HL-60 (cell line): ENCODE measurements around the gene ZFHX2.

ENCODE experiments used
- DNase-seq, 2 experiments: peaks; one replicate each; pipeline ENCODE4 v3.0.0-alpha.2; 2010 to 2020; ENCODE audit warnings: low read depth in 1 of 2, low spot score in 1 of 2
- H3K27ac ChIP-seq: fragments of 250-450 bp; sonication (Bioruptor Pico); replicated peaks from 2 replicates; pipeline ENCODE4 v1.5.1; 2020; ENCODE audit warnings: mild to moderate bottlenecking, moderate library complexity
- H3K27me3 ChIP-seq: fragments of 250-450 bp; sonication (Bioruptor Pico); 2 replicates; pipeline ENCODE4 v1.5.1; 2021; ENCODE audit warnings: mild to moderate bottlenecking, moderate library complexity; ENCODE audit not compliant: insufficient read depth, poor library complexity, severe bottlenecking
- H3K4me3 ChIP-seq: replicated peaks from 2 replicates; pipeline ENCODE4 v1.5.1; 2011; ENCODE audit warnings: mild to moderate bottlenecking, control low read depth, low read length; ENCODE audit not compliant: insufficient read depth
- GABPA ChIP-seq: IDR thresholded peaks from 2 replicates; pipeline ENCODE4 v1.6.1; 2012; ENCODE audit warnings: low read depth
- POLR2AphosphoS5 ChIP-seq: IDR thresholded peaks from 2 replicates; pipeline ENCODE4 v1.6.1; 2012; ENCODE audit warnings: low read depth
- SPI1 ChIP-seq: IDR thresholded peaks from 2 replicates; pipeline ENCODE4 v1.6.1; 2012; ENCODE audit warnings: low read depth, mild to moderate bottlenecking, borderline replicate concordance
- TF ChIP-seq, protein P1 (sequence below): IDR thresholded peaks from 2 replicates; pipeline ENCODE4 v1.6.1; 2012; ENCODE audit warnings: low read depth; ENCODE audit not compliant: insufficient replicate concordance
- TF ChIP-seq, protein P2 (sequence below): IDR thresholded peaks from one replicate; pipeline ENCODE4 v1.5.1; 2011; ENCODE audit warnings: low read length, control low read depth, inconsistent platforms; ENCODE audit not compliant: insufficient read depth

ZFHX2 gene

DNA sequence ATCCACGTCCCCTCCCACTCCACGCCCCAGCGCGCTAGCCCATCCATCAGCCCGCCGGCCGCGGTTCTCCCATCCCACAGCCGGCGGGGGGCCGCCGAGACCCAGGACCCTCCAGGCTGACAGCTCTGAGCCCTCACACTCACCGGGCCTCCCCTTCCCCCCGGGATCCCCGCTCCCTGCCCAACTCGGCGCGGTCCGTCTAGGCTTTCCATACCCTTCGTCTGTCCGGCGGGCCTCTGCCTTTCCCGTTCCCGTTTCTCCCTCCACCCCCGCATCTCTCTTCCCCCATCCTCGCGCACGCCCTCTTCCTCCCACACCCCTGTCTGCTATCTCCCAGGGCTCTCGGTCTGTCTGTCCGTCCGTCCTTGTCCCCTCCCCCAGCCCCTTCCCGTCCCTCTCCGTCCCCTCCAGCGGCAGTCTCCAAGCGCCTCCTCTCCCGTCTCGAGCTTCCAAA is 726 bp downstream of the ZFHX2 start:
- DNase-seq = no peak
- peak overlapping the region; percentile 47; the same call in 1 of the 2 replicates for H3K27ac ChIP-seq
- H3K4me3 ChIP-seq = peak overlapping the region; percentile 74
- TF ChIP-seq, protein P1, sequence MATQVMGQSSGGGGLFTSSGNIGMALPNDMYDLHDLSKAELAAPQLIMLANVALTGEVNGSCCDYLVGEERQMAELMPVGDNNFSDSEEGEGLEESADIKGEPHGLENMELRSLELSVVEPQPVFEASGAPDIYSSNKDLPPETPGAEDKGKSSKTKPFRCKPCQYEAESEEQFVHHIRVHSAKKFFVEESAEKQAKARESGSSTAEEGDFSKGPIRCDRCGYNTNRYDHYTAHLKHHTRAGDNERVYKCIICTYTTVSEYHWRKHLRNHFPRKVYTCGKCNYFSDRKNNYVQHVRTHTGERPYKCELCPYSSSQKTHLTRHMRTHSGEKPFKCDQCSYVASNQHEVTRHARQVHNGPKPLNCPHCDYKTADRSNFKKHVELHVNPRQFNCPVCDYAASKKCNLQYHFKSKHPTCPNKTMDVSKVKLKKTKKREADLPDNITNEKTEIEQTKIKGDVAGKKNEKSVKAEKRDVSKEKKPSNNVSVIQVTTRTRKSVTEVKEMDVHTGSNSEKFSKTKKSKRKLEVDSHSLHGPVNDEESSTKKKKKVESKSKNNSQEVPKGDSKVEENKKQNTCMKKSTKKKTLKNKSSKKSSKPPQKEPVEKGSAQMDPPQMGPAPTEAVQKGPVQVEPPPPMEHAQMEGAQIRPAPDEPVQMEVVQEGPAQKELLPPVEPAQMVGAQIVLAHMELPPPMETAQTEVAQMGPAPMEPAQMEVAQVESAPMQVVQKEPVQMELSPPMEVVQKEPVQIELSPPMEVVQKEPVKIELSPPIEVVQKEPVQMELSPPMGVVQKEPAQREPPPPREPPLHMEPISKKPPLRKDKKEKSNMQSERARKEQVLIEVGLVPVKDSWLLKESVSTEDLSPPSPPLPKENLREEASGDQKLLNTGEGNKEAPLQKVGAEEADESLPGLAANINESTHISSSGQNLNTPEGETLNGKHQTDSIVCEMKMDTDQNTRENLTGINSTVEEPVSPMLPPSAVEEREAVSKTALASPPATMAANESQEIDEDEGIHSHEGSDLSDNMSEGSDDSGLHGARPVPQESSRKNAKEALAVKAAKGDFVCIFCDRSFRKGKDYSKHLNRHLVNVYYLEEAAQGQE = no peak
- TF ChIP-seq GABPA (no peak), POLR2AphosphoS5 (no peak), SPI1 (no peak)
- TF ChIP-seq, protein P2, sequence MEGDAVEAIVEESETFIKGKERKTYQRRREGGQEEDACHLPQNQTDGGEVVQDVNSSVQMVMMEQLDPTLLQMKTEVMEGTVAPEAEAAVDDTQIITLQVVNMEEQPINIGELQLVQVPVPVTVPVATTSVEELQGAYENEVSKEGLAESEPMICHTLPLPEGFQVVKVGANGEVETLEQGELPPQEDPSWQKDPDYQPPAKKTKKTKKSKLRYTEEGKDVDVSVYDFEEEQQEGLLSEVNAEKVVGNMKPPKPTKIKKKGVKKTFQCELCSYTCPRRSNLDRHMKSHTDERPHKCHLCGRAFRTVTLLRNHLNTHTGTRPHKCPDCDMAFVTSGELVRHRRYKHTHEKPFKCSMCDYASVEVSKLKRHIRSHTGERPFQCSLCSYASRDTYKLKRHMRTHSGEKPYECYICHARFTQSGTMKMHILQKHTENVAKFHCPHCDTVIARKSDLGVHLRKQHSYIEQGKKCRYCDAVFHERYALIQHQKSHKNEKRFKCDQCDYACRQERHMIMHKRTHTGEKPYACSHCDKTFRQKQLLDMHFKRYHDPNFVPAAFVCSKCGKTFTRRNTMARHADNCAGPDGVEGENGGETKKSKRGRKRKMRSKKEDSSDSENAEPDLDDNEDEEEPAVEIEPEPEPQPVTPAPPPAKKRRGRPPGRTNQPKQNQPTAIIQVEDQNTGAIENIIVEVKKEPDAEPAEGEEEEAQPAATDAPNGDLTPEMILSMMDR = no peak
- no peaks in the 10 kb centered on the region for H3K27me3 ChIP-seq

DNA sequence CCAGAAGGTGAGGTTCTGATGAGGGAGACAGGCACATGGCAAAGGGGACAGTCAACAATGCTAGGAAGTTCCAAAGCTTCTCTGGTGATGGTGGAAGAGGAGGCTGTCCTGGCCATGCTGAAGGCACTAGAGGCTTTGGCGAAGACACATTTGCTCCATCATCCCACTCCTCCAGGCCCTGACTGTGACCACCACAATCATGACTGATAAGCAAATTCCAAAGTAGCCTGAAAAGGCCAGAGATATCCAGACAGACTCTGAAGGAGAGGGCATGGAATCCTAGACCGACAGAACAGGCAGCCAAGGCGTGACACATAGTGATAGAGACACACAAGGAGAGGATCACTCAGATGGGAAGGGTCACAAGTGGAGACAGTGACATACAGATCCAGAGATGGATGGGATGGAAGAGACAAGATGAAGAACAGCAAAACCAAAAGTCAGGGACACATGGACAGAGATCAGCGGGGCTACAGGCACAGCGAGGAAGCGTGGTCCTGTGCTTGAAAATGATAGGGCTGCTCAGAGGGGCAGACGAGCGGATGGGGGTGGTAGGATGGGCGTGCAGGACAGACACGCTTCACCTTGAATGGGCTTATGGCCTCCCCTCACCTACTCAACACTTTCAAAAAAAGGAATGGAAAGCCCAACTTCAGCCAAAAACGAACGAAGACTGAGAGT is 1.3 kb downstream of the ZFHX2 start:
- Histone ChIP-seq H3K4me3 (peak overlapping the region; percentile 74), H3K27me3 (no peaks in the 10 kb centered on the region), H3K27ac (no peak overlapping the region)
- TF ChIP-seq, protein P2 = no peak
- no peak for TF ChIP-seq GABPA
- TF ChIP-seq SPI1 = no peak
- no peak for TF ChIP-seq POLR2AphosphoS5
- TF ChIP-seq, protein P1 = no peak
- DNase-seq = no peak

DNA sequence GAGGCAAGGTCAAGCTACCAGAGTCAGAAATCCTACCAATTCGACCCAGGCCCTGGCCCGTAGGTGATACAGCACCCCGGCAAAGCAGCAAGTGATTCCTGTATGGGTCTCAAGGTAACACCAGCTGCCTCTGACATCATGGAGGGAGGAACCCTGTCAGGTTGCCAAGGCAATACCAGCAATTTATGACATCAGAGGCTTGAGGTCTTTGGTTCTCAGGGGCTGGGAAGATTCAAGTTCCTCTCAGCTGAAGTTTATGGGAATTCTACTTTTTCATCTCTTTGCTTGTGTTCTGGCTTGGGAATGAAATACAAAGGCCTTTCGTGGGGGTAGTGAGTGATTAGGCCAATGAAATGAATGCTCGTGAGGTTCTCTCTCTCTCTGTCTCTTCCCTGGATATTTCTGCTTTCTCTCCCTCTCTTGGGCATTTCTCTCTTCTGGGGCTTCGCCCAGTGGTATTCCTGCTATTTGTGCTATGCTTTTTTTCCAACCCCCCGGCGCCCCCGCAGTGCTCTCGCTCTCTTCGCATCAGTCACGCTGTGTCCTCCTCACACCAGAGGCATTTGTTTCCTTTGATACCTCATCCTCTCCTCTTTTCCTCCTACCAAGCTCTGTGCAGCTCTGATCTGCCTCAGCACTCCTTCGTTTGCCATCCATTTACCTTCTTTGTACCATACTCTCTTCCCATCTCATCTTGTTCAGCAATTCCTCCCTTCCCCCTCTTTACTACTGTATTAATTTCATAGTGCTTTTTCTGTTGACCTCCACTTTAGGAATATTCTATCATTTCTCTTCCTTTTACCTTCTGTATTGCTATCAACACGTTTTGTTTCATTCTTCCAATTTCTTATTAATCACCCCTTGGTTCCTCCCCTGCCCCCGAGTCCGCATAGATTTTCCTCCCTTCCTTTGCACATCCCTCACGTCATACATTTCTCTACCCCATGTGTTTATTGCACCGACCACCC is 2.9 kb downstream of the ZFHX2 start:
- no peak overlapping the region for H3K4me3 ChIP-seq
- H3K27me3 ChIP-seq = no peaks in the 10 kb centered on the region
- TF ChIP-seq, protein P2 = no peak
- no peak for TF ChIP-seq GABPA
- TF ChIP-seq SPI1 = no peak
- H3K27ac ChIP-seq = no peak overlapping the region
- DNase-seq = no peak
